Stomach (tissue), 9 donors: ENCODE data around the gene EIF3CL. TPM values are rescaled to one million over a fixed set of nuclear protein-coding genes. Genes with fewer than 3 reads are reported as not detected.
"Not testable (repeated sequence)": the region's sequence is repeated elsewhere in the genome, so short reads cannot be mapped to it uniquely, and the experiment has no call there.

ENCODE experiments used
- DNase-seq, 2 donors: peaks; one replicate each; pipeline versions ENCODE4 v3.0.0 to v3.0.0-alpha.2; 2013 to 2019
- H3K27ac ChIP-seq, 5 donors: fragments of 200-600 bp in 4 of 5; sonication (generic) in 4 of 5; one replicate each; pipeline ENCODE4 v1.5.1; 2013 to 2019; ENCODE audit warnings: mild to moderate bottlenecking in 1 of 5, moderate library complexity in 1 of 5
- H3K27me3 ChIP-seq, 3 donors: fragments of 200-600 bp; sonication (generic); one replicate each; pipeline ENCODE4 v1.5.1; 2017 to 2019; ENCODE audit warnings: mixed run types in 1 of 3
- H3K36me3 ChIP-seq, 4 donors: fragments of 200-600 bp; sonication (generic); 1 replicate in 3 of 4; 2 replicates in 1 of 4; pipeline ENCODE4 v1.5.1; 2016 to 2019
- H3K4me1 ChIP-seq, 4 donors: fragments of 200-600 bp; sonication (generic); one replicate each; pipeline ENCODE4 v1.5.1; 2016 to 2019
- H3K4me3 ChIP-seq, 4 donors: fragments of 200-600 bp; sonication (generic) in 3 of 4; one replicate each; pipeline ENCODE4 v1.5.1; 2016 to 2019; ENCODE audit warnings: mild to moderate bottlenecking in 1 of 4
- H3K9me3 ChIP-seq, 4 donors: fragments of 200-600 bp; sonication (generic); one replicate each; pipeline ENCODE4 v1.5.1; 2016 to 2019
- WGBS, 5 donors: extraction: QIAGEN DNeasy Blood & Tissue Kit in 3 of 5; methylation state at CpG; one replicate each; pipeline versions ENCODE4 v1.1.5 to v1.1.7; 2013 to 2018; 5-methylcytosine and 5-hydroxymethylcytosine counted together
- intact Hi-C: fragments of 100-400 bp; cut with DNase I; formaldehyde crosslinking; loops from one replicate; pipeline ENCODE4 v1.15.1; 2023; ENCODE audit warnings: low total_unique reads
- polyA plus RNA-seq, 3 donors: library from polyadenylated mRNA; stranded (reverse); fragments of 200-250 nt; gene quantifications; one replicate each; pipeline ENCODE4 v1.2.3, GENCODE V29; 2013
- total RNA-seq, 5 donors: library from RNA; depleted of rRNA; stranded (reverse); fragments of >200 nt; gene quantifications; one replicate each; pipeline versions ENCODE4 v1.1.0 to v1.2.3, GENCODE V29; 2014 to 2016
- donor health status: healthy with polysubstance abuse.
- donor health status: Bipolar disorder and iron deficiency.
- donor health status: healthy.

The EIF3CL gene
- total and polyA plus RNA-seq, 8 donors: 63.4 to 227 (median 100) TPM

GRCh38 chr16:28413585-28413984 is 9.9 kb upstream of the EIF3CL start:
- H3K27me3 ChIP-seq, H3K9me3 ChIP-seq, H3K4me3 ChIP-seq, H3K27ac ChIP-seq, H3K4me1 ChIP-seq, DNase-seq, H3K36me3 ChIP-seq, intact Hi-C loops: not testable (repeated sequence)
- WGBS, 5 donors: no CpG with 5 or more reads among the region's 7 CpGs

- H3K36me3 ChIP-seq, H3K9me3 ChIP-seq, H3K4me1 ChIP-seq, H3K4me3 ChIP-seq, DNase-seq, intact Hi-C loops, H3K27me3 ChIP-seq, H3K27ac ChIP-seq: not testable (repeated sequence)
- no CpG with 5 or more reads among the region's 5 CpGs for WGBS, 5 donors
Measured at GRCh38 chr16:28392054-28392453, 11.6 kb downstream of the EIF3CL start.

GRCh38 chr16:28382177-28382867 is 21.3 kb downstream of the EIF3CL start:
- DNase-seq, intact Hi-C loops, H3K36me3 ChIP-seq, H3K4me1 ChIP-seq, H3K9me3 ChIP-seq, H3K27me3 ChIP-seq, H3K27ac ChIP-seq, H3K4me3 ChIP-seq: not testable (repeated sequence)
- WGBS, 5 donors: 86 to 100% (median 100%) methylated on average over 1 of the region's 10 CpGs; no CpG with 5 or more reads in 2 of the 5 donors

GRCh38 chr16:28377822-28378221 is 25.8 kb downstream of the EIF3CL start:
- H3K9me3 ChIP-seq, H3K4me3 ChIP-seq, H3K27ac ChIP-seq, H3K4me1 ChIP-seq, H3K36me3 ChIP-seq, DNase-seq, H3K27me3 ChIP-seq, intact Hi-C loops: not testable (repeated sequence)
- WGBS, 5 donors: 80 to 93% (median 86%) methylated on average over 4 to 8 of the region's 10 CpGs

GRCh38 chr16:28377108-28377625 is 26.5 kb downstream of the EIF3CL start:
- DNase-seq, H3K9me3 ChIP-seq, H3K4me3 ChIP-seq, H3K27ac ChIP-seq, H3K27me3 ChIP-seq, H3K36me3 ChIP-seq, intact Hi-C loops, H3K4me1 ChIP-seq: not testable (repeated sequence)
- WGBS, 5 donors: 93 to 99% (median 96%) methylated on average over 12 to 25 of the region's 38 CpGs; no CpG with 5 or more reads in 1 of the 5 donors

- WGBS, 5 donors: 0 to 17% (median 11%) methylated on average over 3 of the region's 8 CpGs; no CpG with 5 or more reads in 1 of the 5 donors
- not testable (repeated sequence) for DNase-seq
Measured at GRCh38 chr16:28375115-28375514, 28.5 kb downstream of the EIF3CL start.

GRCh38 chr16:28374281-28374680 is 29.4 kb downstream of the EIF3CL start:
- intact Hi-C loops, H3K27me3 ChIP-seq, H3K4me1 ChIP-seq, H3K36me3 ChIP-seq, H3K4me3 ChIP-seq, H3K27ac ChIP-seq, DNase-seq, H3K9me3 ChIP-seq: not testable (repeated sequence)
- WGBS, 5 donors: 0 to 1% (median 0%) methylated on average over 3 to 8 of the region's 25 CpGs; no CpG with 5 or more reads in 1 of the 5 donors

More at GRCh38 chr16:28375115-28375514, 28.5 kb downstream of the EIF3CL start:
- intact Hi-C loops, H3K36me3 ChIP-seq, H3K27ac ChIP-seq, H3K27me3 ChIP-seq, H3K9me3 ChIP-seq, H3K4me1 ChIP-seq, H3K4me3 ChIP-seq: not testable (repeated sequence)

- intact Hi-C loops, H3K4me1 ChIP-seq, H3K4me3 ChIP-seq, DNase-seq, H3K36me3 ChIP-seq, H3K27ac ChIP-seq, H3K27me3 ChIP-seq, H3K9me3 ChIP-seq: not testable (repeated sequence)
- 21 to 25% (median 23%) methylated on average over 6 to 25 of the region's 32 CpGs; no CpG with 5 or more reads in 1 of the 5 donors for WGBS, 5 donors
Measured at GRCh38 chr16:28367926-28368325, 35.7 kb downstream of the EIF3CL start.

- H3K27me3 ChIP-seq, DNase-seq, H3K27ac ChIP-seq, intact Hi-C loops, H3K36me3 ChIP-seq, H3K4me3 ChIP-seq, H3K4me1 ChIP-seq, H3K9me3 ChIP-seq: not testable (repeated sequence)
- 0 to 2% (median 1%) methylated on average over 9 to 14 of the region's 75 CpGs; no CpG with 5 or more reads in 1 of the 5 donors for WGBS, 5 donors
Measured at GRCh38 chr16:28364268-28365173, 39.1 kb downstream of the EIF3CL start.

GRCh38 chr16:28363408-28363807 is 40.2 kb downstream of the EIF3CL start, which contains the start of gene NPIPB6:
Gene NPIPB6, minus strand, starts transcription at chr16:28363508. Its CDS starts 686 bp downstream, at chr16:28362822.
- H3K4me3 ChIP-seq, H3K27ac ChIP-seq, H3K9me3 ChIP-seq, intact Hi-C loops, H3K36me3 ChIP-seq, DNase-seq, H3K27me3 ChIP-seq, H3K4me1 ChIP-seq: not testable (repeated sequence)
- WGBS, 5 donors: no CpG with 5 or more reads among the region's 5 CpGs

GRCh38 chr16:28362600-28362999 is 41.0 kb downstream of the EIF3CL start:
- intact Hi-C loops, DNase-seq, H3K9me3 ChIP-seq, H3K36me3 ChIP-seq, H3K4me1 ChIP-seq, H3K27me3 ChIP-seq, H3K4me3 ChIP-seq, H3K27ac ChIP-seq: not testable (repeated sequence)
- 89 to 100% (median 95%) methylated on average over 1 to 2 of the region's 5 CpGs; no CpG with 5 or more reads in 1 of the 5 donors for WGBS, 5 donors
